Transverse colon (tissue), 4 donors: ENCODE data around the gene SLC16A3. TPM values are rescaled to one million over a fixed set of nuclear protein-coding genes. Genes with fewer than 3 reads are reported as not detected.

Source experiments
- DNase-seq: peaks from one replicate; pipeline ENCODE4 v3.0.0-alpha.2; 2019
- H3K27ac ChIP-seq, 4 donors: fragments of 200-600 bp; sonication (generic); 2 replicates each; pipeline ENCODE4 v1.5.1; 2016 to 2018; ENCODE audit warnings: inconsistent platforms in 4 of 4
- H3K27me3 ChIP-seq: fragments of 200-600 bp; sonication (generic); 2 replicates; pipeline ENCODE4 v1.5.1; 2017; ENCODE audit warnings: inconsistent platforms
- H3K36me3 ChIP-seq, 4 donors: fragments of 200-600 bp; sonication (generic); 2 replicates each; pipeline ENCODE4 v1.5.1; 2017 to 2019; ENCODE audit warnings: inconsistent platforms in 4 of 4
- H3K4me1 ChIP-seq, 4 donors: fragments of 200-600 bp; sonication (generic); 2 replicates each; pipeline ENCODE4 v1.5.1; 2017 to 2020; ENCODE audit warnings: inconsistent platforms in 4 of 4
- H3K4me3 ChIP-seq, 4 donors: fragments of 200-600 bp; sonication (generic); 1 replicate in 1 of 4; 2 replicates in 3 of 4; pipeline versions ENCODE4 v1.5.1 to v1.6.1; 2017 to 2019; ENCODE audit warnings: inconsistent platforms in 4 of 4
- H3K9me3 ChIP-seq, 2 donors: fragments of 200-600 bp; sonication (generic); 2 replicates each; pipeline ENCODE4 v1.5.1; 2017 to 2019; ENCODE audit warnings: inconsistent platforms in 2 of 2
- EP300 ChIP-seq: sonication (generic); formaldehyde crosslinking; IDR thresholded peaks from one replicate; pipeline ENCODE4 v1.6.1; 2017; ENCODE audit warnings: antibody characterized with exemption, low read depth
- POLR2A ChIP-seq: fragments of 450-650 bp; IDR thresholded peaks from one replicate; pipeline ENCODE4 v1.6.1; 2016; ENCODE audit warnings: antibody characterized with exemption, mild to moderate bottlenecking, moderate library complexity
- POLR2AphosphoS5 ChIP-seq, 3 donors: sonication (generic); formaldehyde crosslinking; IDR thresholded peaks; one replicate each; pipeline ENCODE4 v1.6.1; 2016; ENCODE audit warnings: antibody characterized with exemption in 3 of 3
- WGBS, 2 donors: methylation state at CpG; one replicate each; pipeline ENCODE4 v1.1.5; 2018; ENCODE audit warnings: low coverage in 1 of 2; 5-methylcytosine and 5-hydroxymethylcytosine counted together
- in situ Hi-C, 4 donors: fragments of 200-750 bp; cut with MboI; loops; one replicate each; pipeline versions ENCODE4 v1.15.0 to v1.15.1; 2017; ENCODE audit warnings: low sequenced_read_pairs in 3 of 4, low pct_ligation_motif_present in 1 of 4, low pct_unique_long_range_greater_than_20kb in 1 of 4
- intact Hi-C: fragments of 100-400 bp; cut with DNase I; formaldehyde crosslinking; loops from one replicate; pipeline ENCODE4 v1.15.1; 2023; ENCODE audit warnings: low total_unique reads
- total RNA-seq, 4 donors: library from RNA; depleted of rRNA; stranded (reverse); fragments of >200 nt; gene quantifications; one replicate each; pipeline ENCODE4 v1.1.0, GENCODE V29; 2016
- TF ChIP-seq, protein P1 (sequence below), 5 experiments: fragments of 200-600 bp in 3 of 5; fragments of 450-650 bp in 2 of 5; sonication (generic) in 3 of 5; IDR thresholded peaks; 1 replicate in 2 of 5; 2 replicates in 3 of 5; pipeline ENCODE4 v1.5.1; 2016 to 2017; ENCODE audit warnings: antibody characterized with exemption in 5 of 5, inconsistent platforms in 3 of 5, mild to moderate bottlenecking in 2 of 5, moderate library complexity in 1 of 5

Gene SLC16A3
- total RNA-seq, 4 donors from 2014 or later = 11.5 to 105 (median 48.9) TPM

DNA sequence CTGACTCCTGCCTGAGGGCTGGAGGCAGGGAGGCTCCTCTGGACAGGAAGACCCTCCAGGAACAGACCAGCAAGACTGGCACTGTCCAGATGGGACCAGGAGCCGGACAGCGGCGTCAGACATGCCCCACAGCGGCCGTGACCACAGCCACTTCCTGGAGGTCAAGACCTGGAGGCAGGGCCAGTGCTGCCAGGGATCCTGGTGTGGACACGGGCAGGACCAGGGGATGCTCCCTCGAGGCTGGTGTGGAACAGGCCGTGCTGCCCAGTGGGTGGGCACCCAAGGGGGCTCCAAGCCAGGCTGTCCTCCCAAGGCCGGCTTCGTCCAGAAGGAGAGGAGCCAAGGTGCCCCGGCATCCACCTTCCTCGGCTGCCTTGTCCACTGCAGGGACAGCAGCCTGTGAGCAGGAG is 11.7 kb upstream of the SLC16A3 start:
- in situ Hi-C loops = no loop called here
- peak overlapping the region; percentile 73 to 80 (median 77) for H3K27ac ChIP-seq
- WGBS, 2 donors = 19% methylated on average over 3 of the region's 12 CpGs; no CpG with 5 or more reads in 1 of the 2 donors
- no peaks in the 10 kb centered on the region for H3K36me3 ChIP-seq
- H3K27me3 ChIP-seq = no peaks in the 10 kb centered on the region
- intact Hi-C loops = no loop called here
- H3K9me3 ChIP-seq = no peaks in the 10 kb centered on the region
- TF ChIP-seq EP300 (no peak), POLR2A (no peak), POLR2AphosphoS5 (IDR thresholded peaks at IDR 0.05) (no peak)
- TF ChIP-seq, protein P1, sequence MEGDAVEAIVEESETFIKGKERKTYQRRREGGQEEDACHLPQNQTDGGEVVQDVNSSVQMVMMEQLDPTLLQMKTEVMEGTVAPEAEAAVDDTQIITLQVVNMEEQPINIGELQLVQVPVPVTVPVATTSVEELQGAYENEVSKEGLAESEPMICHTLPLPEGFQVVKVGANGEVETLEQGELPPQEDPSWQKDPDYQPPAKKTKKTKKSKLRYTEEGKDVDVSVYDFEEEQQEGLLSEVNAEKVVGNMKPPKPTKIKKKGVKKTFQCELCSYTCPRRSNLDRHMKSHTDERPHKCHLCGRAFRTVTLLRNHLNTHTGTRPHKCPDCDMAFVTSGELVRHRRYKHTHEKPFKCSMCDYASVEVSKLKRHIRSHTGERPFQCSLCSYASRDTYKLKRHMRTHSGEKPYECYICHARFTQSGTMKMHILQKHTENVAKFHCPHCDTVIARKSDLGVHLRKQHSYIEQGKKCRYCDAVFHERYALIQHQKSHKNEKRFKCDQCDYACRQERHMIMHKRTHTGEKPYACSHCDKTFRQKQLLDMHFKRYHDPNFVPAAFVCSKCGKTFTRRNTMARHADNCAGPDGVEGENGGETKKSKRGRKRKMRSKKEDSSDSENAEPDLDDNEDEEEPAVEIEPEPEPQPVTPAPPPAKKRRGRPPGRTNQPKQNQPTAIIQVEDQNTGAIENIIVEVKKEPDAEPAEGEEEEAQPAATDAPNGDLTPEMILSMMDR (IDR thresholded peaks at IDR 0.05) = no peak
- peaks cover 22 to 34% (median 27%) of the 10 kb centered on the region in 4 donors for H3K4me1 ChIP-seq
- no peak overlapping the region for H3K4me3 ChIP-seq
- peak; percentile 47 for DNase-seq

- H3K4me1 ChIP-seq = peaks cover 22 to 34% (median 27%) of the 10 kb centered on the region in 4 donors
- WGBS, 2 donors = 58% methylated on average over 21 of the region's 21 CpGs; no CpG with 5 or more reads in 1 of the 2 donors
- intact Hi-C loops = no loop called here
- peak; percentile 62 for DNase-seq
- no peaks in the 10 kb centered on the region for H3K27me3 ChIP-seq
- H3K36me3 ChIP-seq = no peaks in the 10 kb centered on the region
- no peaks in the 10 kb centered on the region for H3K9me3 ChIP-seq
- H3K27ac ChIP-seq = peak overlapping the region; percentile 73 to 80 (median 77)
- in situ Hi-C loops = no loop called here
- no peak overlapping the region for H3K4me3 ChIP-seq
- TF ChIP-seq POLR2A (no peak), POLR2AphosphoS5 (IDR thresholded peaks at IDR 0.05) (no peak), EP300 (no peak)
- TF ChIP-seq, protein P1 (IDR thresholded peaks at IDR 0.05) = no peak
These were observed 11.2 kb upstream of the SLC16A3 start for GRCh38 chr17:82217530-82218204.

DNA sequence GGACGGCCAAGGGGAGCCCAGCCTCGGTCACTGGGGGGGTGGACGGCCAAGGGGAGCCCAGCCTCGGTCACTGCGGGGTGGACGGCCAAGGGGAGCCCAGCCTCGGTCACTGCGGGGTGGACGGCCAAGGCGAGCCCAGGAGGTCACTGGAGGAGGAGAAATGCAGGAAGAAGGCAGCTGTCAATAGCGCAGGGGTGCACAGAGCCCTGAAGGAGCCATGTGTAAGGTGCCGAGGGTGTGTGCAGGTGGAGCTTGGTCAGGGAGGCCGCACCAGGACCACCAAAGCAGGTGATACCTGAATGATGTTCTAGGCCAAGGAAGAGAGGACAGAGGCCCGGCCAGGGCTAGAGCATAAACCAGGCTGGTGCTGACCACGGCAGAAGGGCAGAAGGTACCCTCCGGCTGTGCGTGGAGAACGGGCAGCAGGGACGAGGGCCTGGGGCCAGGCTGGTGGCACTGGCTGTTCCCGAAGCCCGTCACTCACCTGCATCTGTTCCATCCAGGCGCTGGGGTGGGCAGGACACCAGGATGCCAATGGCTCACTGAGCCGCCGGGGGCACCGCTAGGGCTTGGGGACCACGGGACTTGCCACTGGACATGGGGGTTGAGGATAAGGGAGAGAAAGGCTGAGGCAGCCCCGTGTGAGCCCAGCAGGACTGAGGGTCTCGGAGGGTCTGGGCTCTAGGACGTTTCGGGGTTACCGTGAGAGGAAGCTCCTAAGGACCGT is 10.3 kb upstream of the SLC16A3 start:
- Histone ChIP-seq H3K27ac (no peak overlapping the region), H3K4me1 (peaks cover 22 to 28% (median 23%) of the 10 kb centered on the region in 4 donors), H3K27me3 (no peaks in the 10 kb centered on the region), H3K36me3 (no peaks in the 10 kb centered on the region), H3K9me3 (no peaks in the 10 kb centered on the region), H3K4me3 (no peak overlapping the region)
- no peak for DNase-seq
- 88 to 91% methylated on average over 6 to 30 of the region's 32 CpGs for WGBS, 2 donors
- in situ Hi-C loops (no loop called here), intact Hi-C loops (no loop called here)
- TF ChIP-seq EP300 (no peak), POLR2AphosphoS5 (IDR thresholded peaks at IDR 0.05) (no peak)
- TF ChIP-seq, protein P1 (IDR thresholded peaks at IDR 0.05) = no peak

- H3K27me3 ChIP-seq = no peaks in the 10 kb centered on the region
- no peak for DNase-seq
- no peak overlapping the region for H3K4me3 ChIP-seq
- no peaks in the 10 kb centered on the region for H3K36me3 ChIP-seq
- H3K4me1 ChIP-seq = peaks cover 20 to 26% (median 22%) of the 10 kb centered on the region in 4 donors
- H3K27ac ChIP-seq = no peak overlapping the region
- TF ChIP-seq POLR2A (no peak), POLR2AphosphoS5 (IDR thresholded peaks at IDR 0.05) (no peak), EP300 (no peak)
- TF ChIP-seq, protein P1 (IDR thresholded peaks at IDR 0.05) = no peak
- in situ Hi-C loops = no loop called here
- WGBS, 2 donors = 100% methylated on average over 4 of the region's 7 CpGs; no CpG with 5 or more reads in 1 of the 2 donors
- no peaks in the 10 kb centered on the region for H3K9me3 ChIP-seq
- intact Hi-C loops = no loop called here
These were observed 9.8 kb upstream of the SLC16A3 start for GRCh38 chr17:82219083-82219482.
